ENCODE data around the gene MEIS3.

GRCh38 chr19:47380559-47380958 is 38.8 kb downstream of the MEIS3 start:
- TF ChIP-seq CTCF (IDR thresholded peaks at IDR 0.05; ENCODE audit: low read length) (no peak), EZH2 (IDR thresholded peaks at IDR 0.05; ENCODE audit: borderline replicate concordance, low read length) (no peak)

All from OCI-LY1 (cell line).